Measurements from ENCODE around the gene SULF2.

SULF2 gene

DNA sequence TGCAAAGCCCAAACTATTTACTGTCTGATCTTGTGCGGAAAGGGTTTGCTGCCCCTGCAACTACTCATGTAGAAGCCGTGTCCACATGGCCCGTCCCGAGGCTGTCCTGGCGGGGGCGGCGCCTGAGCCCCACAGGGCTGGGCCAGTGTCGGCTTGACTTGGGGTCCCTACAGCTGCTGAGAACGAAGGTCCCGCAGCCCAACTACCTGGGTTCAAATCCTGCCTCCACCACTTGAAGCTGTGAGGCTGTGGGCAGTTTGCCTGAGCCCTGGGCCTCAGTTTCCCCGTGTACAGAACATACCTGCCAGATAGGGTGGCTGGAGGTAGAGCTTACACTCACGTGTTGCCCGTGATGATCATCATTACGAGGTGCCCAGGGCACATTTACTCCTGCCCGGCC, 111.1 kb downstream of the SULF2 start:
- no peaks in the 10 kb centered on the region for H3K36me3 ChIP-seq (ENCODE audit: control insufficient read depth, insufficient read depth, low read length, severe bottlenecking)
- no peak overlapping the region for H3K9ac ChIP-seq (ENCODE audit: low read length)
- H3K9me3 ChIP-seq (ENCODE audit: control insufficient read depth, low read length) = no peaks in the 10 kb centered on the region
- no peak overlapping the region for H3K4me3 ChIP-seq (ENCODE audit: low read length)
- H3K4me1 ChIP-seq (ENCODE audit: control insufficient read depth, insufficient read depth, low read length) = no peaks in the 10 kb centered on the region
- H3K27me3 ChIP-seq (replicated peaks; ENCODE audit: control insufficient read depth, insufficient read depth, low read length) = peaks cover 3% of the 10 kb centered on the region
- DNase-seq (ENCODE audit: low read depth) = no peak

- no peak for DNase-seq (ENCODE audit: low read depth)
- Histone ChIP-seq H3K36me3 (ENCODE audit: control insufficient read depth, insufficient read depth, low read length, severe bottlenecking) (no peaks in the 10 kb centered on the region), H3K9ac (ENCODE audit: low read length) (no peak overlapping the region)
Measured at GRCh38 chr20:47673671-47673955, 111.7 kb downstream of the SULF2 start.

DNA sequence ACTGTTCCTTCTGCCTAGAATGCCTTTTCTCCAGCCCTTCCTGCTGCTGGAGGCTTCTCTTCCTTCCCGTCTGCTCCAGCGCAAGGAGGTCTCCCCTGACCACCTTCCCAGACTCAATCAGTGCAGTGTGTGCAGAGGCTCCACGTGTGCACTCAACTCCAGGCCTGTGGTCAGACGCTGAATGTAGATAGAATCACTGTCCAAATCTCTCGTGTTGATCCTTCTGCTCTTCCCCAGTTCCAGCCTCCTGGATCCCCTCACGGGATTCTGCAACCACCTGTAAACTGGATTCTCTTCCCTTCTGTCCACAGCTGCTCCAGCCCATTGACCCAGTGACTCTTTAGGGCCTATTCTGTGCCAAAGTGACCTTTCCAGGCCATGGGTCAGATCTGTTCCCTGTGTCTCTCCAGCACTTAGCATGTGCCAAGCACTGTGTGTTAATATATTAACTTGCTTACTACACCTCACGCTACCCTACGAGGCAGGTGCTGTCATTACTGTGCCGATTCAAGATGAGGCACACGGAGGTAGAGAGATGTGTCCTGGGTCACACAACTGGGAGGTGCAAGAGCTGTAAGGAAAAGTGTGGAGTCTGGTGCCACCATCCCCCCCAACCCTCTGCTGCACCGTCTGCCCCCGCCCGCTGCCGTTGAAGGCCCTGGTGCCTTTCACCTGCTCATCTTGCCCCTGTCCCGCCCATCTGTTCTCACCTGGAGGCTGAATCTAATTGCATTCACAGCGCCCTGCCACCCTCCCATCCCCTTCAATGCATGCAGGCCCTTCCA, 112.2 kb downstream of the SULF2 start:
- Histone ChIP-seq H3K4me3 (ENCODE audit: low read length) (no peak overlapping the region), H3K9ac (ENCODE audit: low read length) (no peak overlapping the region), H3K9me3 (ENCODE audit: control insufficient read depth, low read length) (no peaks in the 10 kb centered on the region), H3K4me1 (ENCODE audit: control insufficient read depth, insufficient read depth, low read length) (no peaks in the 10 kb centered on the region), H3K27me3 (replicated peaks; ENCODE audit: control insufficient read depth, insufficient read depth, low read length) (peaks cover 3% of the 10 kb centered on the region), H3K36me3 (ENCODE audit: control insufficient read depth, insufficient read depth, low read length, severe bottlenecking) (no peaks in the 10 kb centered on the region)
- no peak for DNase-seq (ENCODE audit: low read depth)

More at GRCh38 chr20:47673671-47673955, 111.7 kb downstream of the SULF2 start:
- Histone ChIP-seq H3K4me1 (ENCODE audit: control insufficient read depth, insufficient read depth, low read length) (no peaks in the 10 kb centered on the region), H3K27me3 (replicated peaks; ENCODE audit: control insufficient read depth, insufficient read depth, low read length) (peaks cover 3% of the 10 kb centered on the region), H3K9me3 (ENCODE audit: control insufficient read depth, low read length) (no peaks in the 10 kb centered on the region), H3K4me3 (ENCODE audit: low read length) (no peak overlapping the region)

GRCh38 chr20:47672166-47672565, 113.1 kb downstream of the SULF2 start:
- no peak overlapping the region for H3K9ac ChIP-seq (ENCODE audit: low read length)

DNA sequence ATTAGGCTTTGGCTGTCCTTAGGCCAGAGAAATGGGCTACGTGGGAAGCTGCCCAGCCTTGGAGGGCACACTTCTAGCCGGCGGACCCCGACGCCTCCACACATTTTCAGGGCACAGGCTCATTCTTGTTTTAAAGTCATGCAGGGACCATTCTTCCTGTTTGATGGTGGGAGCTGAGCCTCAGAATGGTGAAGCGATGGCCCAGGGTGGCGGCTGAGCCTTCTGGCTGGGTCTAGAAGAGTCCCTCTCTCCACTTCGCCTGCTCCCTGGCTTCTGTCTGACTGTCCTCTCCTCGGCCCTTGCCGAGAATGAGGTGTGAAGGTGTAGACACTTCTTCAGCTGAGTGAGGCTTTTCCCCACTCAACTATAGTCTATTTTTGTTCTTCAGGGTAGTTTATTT, 114.4 kb downstream of the SULF2 start:
- Histone ChIP-seq H3K9me3 (ENCODE audit: control insufficient read depth, low read length) (no peaks in the 10 kb centered on the region), H3K4me3 (ENCODE audit: low read length) (no peak overlapping the region), H3K36me3 (ENCODE audit: control insufficient read depth, insufficient read depth, low read length, severe bottlenecking) (peaks cover under 1% of the 10 kb centered on the region), H3K27me3 (replicated peaks; ENCODE audit: control insufficient read depth, insufficient read depth, low read length) (no peaks in the 10 kb centered on the region), H3K4me1 (ENCODE audit: control insufficient read depth, insufficient read depth, low read length) (no peaks in the 10 kb centered on the region), H3K9ac (ENCODE audit: low read length) (no peak overlapping the region)
- DNase-seq (ENCODE audit: low read depth) = no peak

More at GRCh38 chr20:47672166-47672565, 113.1 kb downstream of the SULF2 start:
- Histone ChIP-seq H3K9me3 (ENCODE audit: control insufficient read depth, low read length) (no peaks in the 10 kb centered on the region), H3K27me3 (replicated peaks; ENCODE audit: control insufficient read depth, insufficient read depth, low read length) (no peaks in the 10 kb centered on the region), H3K36me3 (ENCODE audit: control insufficient read depth, insufficient read depth, low read length, severe bottlenecking) (no peaks in the 10 kb centered on the region), H3K4me1 (ENCODE audit: control insufficient read depth, insufficient read depth, low read length) (no peaks in the 10 kb centered on the region), H3K4me3 (ENCODE audit: low read length) (no peak overlapping the region)
- DNase-seq (ENCODE audit: low read depth) = no peak

DNA sequence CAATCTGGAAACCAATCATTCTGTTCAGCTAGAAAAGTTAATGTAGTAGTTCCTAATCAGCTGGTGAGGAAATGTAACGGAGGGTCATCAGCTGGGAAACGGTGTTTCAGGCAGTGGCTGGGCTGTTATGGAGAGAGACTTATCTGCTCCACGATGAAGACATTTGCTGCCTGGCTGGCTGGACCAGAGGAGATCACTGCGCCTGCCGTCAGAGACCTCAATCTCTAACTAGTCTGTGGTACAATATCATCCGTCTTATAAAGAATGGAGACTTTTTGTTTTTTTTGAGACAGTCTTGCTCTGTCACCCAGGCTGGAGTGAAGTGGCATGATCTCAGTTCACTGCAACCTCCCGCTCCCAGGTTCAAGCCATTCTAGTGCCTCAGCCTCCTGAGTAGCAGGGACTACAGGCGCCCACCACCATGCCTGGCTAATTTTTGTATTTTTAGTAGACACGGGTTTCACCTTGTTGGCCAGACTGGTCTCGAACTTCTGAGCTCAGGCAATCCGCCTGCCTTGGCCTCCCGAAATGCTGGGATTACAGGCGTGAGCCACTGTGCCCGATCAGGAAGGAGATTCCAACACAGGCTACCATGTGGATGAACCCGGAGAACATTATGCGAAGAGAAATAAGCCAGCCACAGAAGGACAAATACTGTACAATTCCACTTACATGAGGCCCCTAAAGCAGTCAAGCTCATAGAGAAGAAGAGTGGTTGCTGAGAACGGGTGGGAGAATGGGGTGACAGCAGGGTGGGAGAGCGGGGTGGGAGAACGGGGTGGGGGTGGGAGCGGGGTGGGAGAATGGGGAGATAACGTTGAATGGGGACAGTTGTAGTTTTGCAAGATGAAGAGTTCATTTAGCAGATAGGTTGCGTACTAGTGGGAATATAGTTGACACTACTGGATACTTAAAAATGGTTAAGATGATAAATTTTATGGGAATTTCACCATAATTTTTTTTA, 115.1 kb downstream of the SULF2 start:
- Histone ChIP-seq H3K9me3 (ENCODE audit: control insufficient read depth, low read length) (no peaks in the 10 kb centered on the region), H3K4me3 (ENCODE audit: low read length) (no peak overlapping the region)
- DNase-seq (ENCODE audit: low read depth) = no peak

DNA sequence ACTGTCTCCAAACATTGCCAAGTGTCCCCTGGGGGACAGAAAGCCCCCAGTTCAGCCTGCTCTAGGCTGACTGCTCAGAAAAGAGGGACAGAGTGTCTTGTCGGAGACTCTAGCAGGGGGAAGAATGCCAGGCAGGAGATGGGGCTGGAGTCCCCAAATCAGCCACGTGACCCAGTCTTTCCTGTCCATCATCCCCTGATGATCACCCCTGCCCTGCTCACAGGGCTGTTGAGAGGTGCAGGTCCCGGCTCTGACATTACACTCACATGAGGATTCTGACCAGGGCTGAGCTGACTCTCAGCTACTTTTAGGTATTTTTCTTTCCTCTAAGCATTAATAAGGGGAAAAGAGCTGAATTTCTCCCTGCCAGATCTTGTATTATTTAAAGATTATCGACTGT, 115.8 kb downstream of the SULF2 start:
- no peak overlapping the region for H3K9ac ChIP-seq (ENCODE audit: low read length)
- no peaks in the 10 kb centered on the region for H3K4me1 ChIP-seq (ENCODE audit: control insufficient read depth, insufficient read depth, low read length)
- H3K27me3 ChIP-seq (replicated peaks; ENCODE audit: control insufficient read depth, insufficient read depth, low read length) = no peaks in the 10 kb centered on the region
- H3K9me3 ChIP-seq (ENCODE audit: control insufficient read depth, low read length) = no peaks in the 10 kb centered on the region
- DNase-seq (ENCODE audit: low read depth) = no peak
- peaks cover 6% of the 10 kb centered on the region for H3K36me3 ChIP-seq (ENCODE audit: control insufficient read depth, insufficient read depth, low read length, severe bottlenecking)
- H3K4me3 ChIP-seq (ENCODE audit: low read length) = no peak overlapping the region

More for the DNA sequence above, 115.1 kb downstream of the SULF2 start:
- Histone ChIP-seq H3K4me1 (ENCODE audit: control insufficient read depth, insufficient read depth, low read length) (no peaks in the 10 kb centered on the region), H3K36me3 (ENCODE audit: control insufficient read depth, insufficient read depth, low read length, severe bottlenecking) (peaks cover 6% of the 10 kb centered on the region), H3K9ac (ENCODE audit: low read length) (no peak overlapping the region), H3K27me3 (replicated peaks; ENCODE audit: control insufficient read depth, insufficient read depth, low read length) (no peaks in the 10 kb centered on the region)

- Histone ChIP-seq H3K27me3 (replicated peaks; ENCODE audit: control insufficient read depth, insufficient read depth, low read length) (no peaks in the 10 kb centered on the region), H3K36me3 (ENCODE audit: control insufficient read depth, insufficient read depth, low read length, severe bottlenecking) (peaks cover 6% of the 10 kb centered on the region), H3K4me3 (ENCODE audit: low read length) (no peak overlapping the region), H3K9ac (ENCODE audit: low read length) (no peak overlapping the region), H3K4me1 (ENCODE audit: control insufficient read depth, insufficient read depth, low read length) (no peaks in the 10 kb centered on the region), H3K9me3 (ENCODE audit: control insufficient read depth, low read length) (no peaks in the 10 kb centered on the region)
- no peak for DNase-seq (ENCODE audit: low read depth)
Measured at GRCh38 chr20:47669152-47669425, 116.2 kb downstream of the SULF2 start.

DNA sequence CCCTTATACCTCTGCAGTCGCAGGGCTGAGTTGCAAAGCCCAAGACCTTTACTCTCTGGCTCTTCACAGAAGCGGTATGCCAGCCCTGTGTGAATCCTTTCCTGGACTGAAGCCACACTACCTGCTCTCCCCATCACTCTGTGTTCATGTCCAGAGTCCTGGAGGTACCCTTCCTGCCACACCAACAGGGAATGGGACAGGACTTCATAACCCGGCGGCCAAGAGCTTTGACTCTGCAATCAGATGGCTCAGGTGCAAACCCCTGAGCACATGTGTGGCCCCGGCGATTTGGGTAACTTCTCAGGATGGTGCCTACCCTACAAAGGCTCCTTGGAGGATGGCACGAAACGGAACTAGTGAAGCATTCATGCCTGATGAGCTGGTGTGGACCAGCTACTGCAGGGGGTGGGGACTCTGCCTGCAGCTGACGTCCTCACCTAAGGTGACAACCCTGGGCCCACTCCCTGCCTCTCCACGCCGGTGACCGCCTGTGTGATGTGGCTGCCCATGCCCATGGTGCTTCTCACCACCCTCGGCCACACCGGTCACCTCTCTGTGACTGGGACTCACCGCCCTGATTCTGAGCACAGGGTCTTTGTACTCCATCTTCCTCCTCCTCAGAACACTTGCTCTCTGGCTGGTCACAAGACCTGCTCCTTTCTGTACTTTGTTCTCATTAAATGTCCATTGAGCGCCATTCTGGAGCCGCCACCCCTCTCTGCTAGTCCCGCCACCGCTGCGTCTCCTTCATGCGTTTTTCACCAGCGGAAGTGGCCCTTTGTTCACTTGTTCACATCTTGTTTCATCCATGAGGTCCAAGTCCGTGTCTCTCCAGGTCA, 116.7 kb downstream of the SULF2 start:
- no peak overlapping the region for H3K4me3 ChIP-seq (ENCODE audit: low read length)
- no peaks in the 10 kb centered on the region for H3K27me3 ChIP-seq (replicated peaks; ENCODE audit: control insufficient read depth, insufficient read depth, low read length)
- no peak overlapping the region for H3K9ac ChIP-seq (ENCODE audit: low read length)
- H3K36me3 ChIP-seq (ENCODE audit: control insufficient read depth, insufficient read depth, low read length, severe bottlenecking) = peaks cover 6% of the 10 kb centered on the region
- no peaks in the 10 kb centered on the region for H3K4me1 ChIP-seq (ENCODE audit: control insufficient read depth, insufficient read depth, low read length)
- DNase-seq (ENCODE audit: low read depth) = no peak
- no peaks in the 10 kb centered on the region for H3K9me3 ChIP-seq (ENCODE audit: control insufficient read depth, low read length)

DNA sequence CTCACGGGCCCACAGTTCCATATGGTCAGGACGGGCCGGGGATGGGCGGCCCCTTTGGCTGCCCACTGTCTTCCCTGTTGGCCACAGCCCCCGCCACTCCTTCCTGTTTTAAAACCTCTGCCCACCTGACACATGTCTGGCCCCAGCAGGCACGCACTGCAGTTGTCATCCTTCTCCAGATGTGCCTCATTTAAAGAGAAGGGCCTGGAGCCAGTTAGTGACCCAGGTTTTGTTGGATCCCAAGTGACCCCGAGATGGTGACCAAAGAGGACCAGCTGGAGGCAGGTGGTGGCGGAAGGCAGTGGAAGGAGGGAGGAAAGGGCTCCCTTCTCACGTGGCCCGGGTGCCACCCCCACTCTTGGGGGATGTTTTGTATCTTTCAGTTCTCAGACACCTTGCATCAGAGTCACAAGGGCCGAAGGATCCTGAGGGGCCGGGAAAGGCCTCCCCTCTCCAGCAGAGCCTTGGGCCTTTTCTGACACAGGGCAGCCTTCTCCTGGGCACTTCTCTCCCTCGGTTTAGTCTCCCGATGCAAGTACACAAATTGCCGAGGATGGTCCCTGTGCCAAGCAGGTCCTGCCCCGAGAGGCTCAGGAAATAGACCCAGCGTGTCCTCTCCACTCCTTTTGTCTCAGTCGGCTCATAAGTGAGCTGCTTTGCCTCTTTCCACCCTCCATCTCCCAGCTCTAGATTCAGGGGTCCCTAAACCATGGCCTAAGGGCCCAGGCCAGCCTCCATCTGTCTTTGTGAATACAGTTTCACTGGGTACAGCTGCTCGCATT, 117.6 kb downstream of the SULF2 start:
- Histone ChIP-seq H3K9ac (ENCODE audit: low read length) (no peak overlapping the region), H3K4me1 (ENCODE audit: control insufficient read depth, insufficient read depth, low read length) (no peaks in the 10 kb centered on the region), H3K27me3 (replicated peaks; ENCODE audit: control insufficient read depth, insufficient read depth, low read length) (no peaks in the 10 kb centered on the region), H3K4me3 (ENCODE audit: low read length) (no peak overlapping the region), H3K9me3 (ENCODE audit: control insufficient read depth, low read length) (no peaks in the 10 kb centered on the region), H3K36me3 (ENCODE audit: control insufficient read depth, insufficient read depth, low read length, severe bottlenecking) (peaks cover 11% of the 10 kb centered on the region)
- DNase-seq (ENCODE audit: low read depth) = no peak

Measured in adipocyte (in vitro differentiated cells).